OCI-LY1 (cell line): ENCODE measurements around the gene EXOC6B.

Source experiments
- H2AFZ ChIP-seq: fragments of 200-600 bp; sonication (generic), shearing (Covaris generic); 2 replicates; pipeline ENCODE4 v1.6.0; 2014; ENCODE audit warnings: antibody characterized with exemption, mild to moderate bottlenecking, low read length
- H3F3A ChIP-seq: fragments of 200-600 bp; sonication (generic), shearing (Covaris generic); 2 replicates; pipeline ENCODE4 v1.6.0; 2014; ENCODE audit warnings: mild to moderate bottlenecking, antibody characterized with exemption, low read length, moderate library complexity; ENCODE audit not compliant: insufficient read depth
- H3K27ac ChIP-seq: fragments of 200-600 bp; sonication (generic); 2 replicates; pipeline ENCODE4 v1.5.1; 2014; ENCODE audit warnings: low read length, mixed run types, mild to moderate bottlenecking, low read depth; ENCODE audit not compliant: poor library complexity, severe bottlenecking
- H3K27me3 ChIP-seq: fragments of 200-600 bp; sonication (generic); 2 replicates; pipeline ENCODE4 v1.6.0; 2014; ENCODE audit warnings: antibody characterized with exemption, mild to moderate bottlenecking, low read length, moderate library complexity; ENCODE audit not compliant: insufficient read depth
- H3K36me3 ChIP-seq: fragments of 200-600 bp; sonication (generic); 2 replicates; pipeline ENCODE4 v1.6.1; 2014; ENCODE audit warnings: mild to moderate bottlenecking, antibody characterized with exemption, low read length, moderate library complexity, mixed read lengths; ENCODE audit not compliant: insufficient read depth
- H3K4me1 ChIP-seq: fragments of 200-600 bp; sonication (generic); 2 replicates; pipeline ENCODE4 v1.5.1; 2014; ENCODE audit warnings: mild to moderate bottlenecking, low read length, moderate library complexity; ENCODE audit not compliant: insufficient read depth, severe bottlenecking
- H3K4me2 ChIP-seq: fragments of 200-600 bp; sonication (generic), shearing (Covaris generic); 2 replicates; pipeline ENCODE4 v1.6.1; 2014; ENCODE audit warnings: low read length
- H3K4me3 ChIP-seq: fragments of 200-600 bp; sonication (generic); 2 replicates; pipeline ENCODE4 v1.5.1; 2014; ENCODE audit warnings: low read length, low read depth, mild to moderate bottlenecking, mixed read lengths; ENCODE audit not compliant: poor library complexity, severe bottlenecking
- H3K79me2 ChIP-seq: fragments of 200-600 bp; shearing (Covaris generic); 2 replicates; pipeline ENCODE4 v1.6.1; 2016; ENCODE audit warnings: mixed run types, low read length, mixed read lengths; ENCODE audit not compliant: insufficient read depth
- H3K9ac ChIP-seq: fragments of 200-600 bp; sonication (generic), shearing (Covaris generic); 2 replicates; pipeline ENCODE4 v1.6.1; 2014; ENCODE audit warnings: mild to moderate bottlenecking, low read length, mixed read lengths
- H3K9me2 ChIP-seq: fragments of 200-600 bp; sonication (generic), shearing (Covaris generic); 2 replicates; pipeline ENCODE4 v1.6.1; 2014; ENCODE audit warnings: low read depth, mild to moderate bottlenecking, low read length, mixed read lengths
- H3K9me3 ChIP-seq: fragments of 200-600 bp; shearing (Covaris generic); 2 replicates; pipeline ENCODE4 v1.6.1; 2014; ENCODE audit warnings: low read length, mixed read lengths
- H4K20me1 ChIP-seq: fragments of 200-600 bp; sonication (generic), shearing (Covaris generic); 2 replicates; pipeline ENCODE4 v1.6.0; 2016; ENCODE audit warnings: mild to moderate bottlenecking, low read length; ENCODE audit not compliant: insufficient read depth
- CTCF ChIP-seq: fragments of 200-600 bp; sonication (generic), shearing (Covaris generic); IDR thresholded peaks from 2 replicates; pipeline ENCODE4 v1.5.1; 2017; ENCODE audit warnings: mild to moderate bottlenecking, antibody characterized with exemption, low read length, moderate library complexity, mixed read lengths
- EZH2 ChIP-seq: fragments of 200-600 bp; sonication (generic), shearing (Covaris generic); IDR thresholded peaks from 2 replicates; pipeline ENCODE4 v1.8.0; 2017; ENCODE audit warnings: borderline replicate concordance, mixed run types, mild to moderate bottlenecking, antibody characterized with exemption, low read length, moderate library complexity, mixed read lengths

EXOC6B gene

GRCh38 chr2:72261076-72261475 is 564.8 kb downstream of the EXOC6B start:
- no peaks in the 10 kb centered on the region for H3K9me2 ChIP-seq
- no peaks in the 10 kb centered on the region for H3F3A ChIP-seq
- no peaks in the 10 kb centered on the region for H3K4me1 ChIP-seq
- H3K4me3 ChIP-seq = no peak overlapping the region
- H3K79me2 ChIP-seq = no peaks in the 10 kb centered on the region
- H3K27ac ChIP-seq = no peak overlapping the region
- H2AFZ ChIP-seq = no peak overlapping the region
- no peaks in the 10 kb centered on the region for H3K9me3 ChIP-seq
- H3K9ac ChIP-seq = no peak overlapping the region
- no peak overlapping the region for H3K4me2 ChIP-seq
- H3K27me3 ChIP-seq = no peaks in the 10 kb centered on the region
- TF ChIP-seq CTCF (no peak), EZH2 (no peak)
- H4K20me1 ChIP-seq = no peaks in the 10 kb centered on the region
- no peaks in the 10 kb centered on the region for H3K36me3 ChIP-seq

- no peaks in the 10 kb centered on the region for H3K9me3 ChIP-seq
- no peaks in the 10 kb centered on the region for H3K79me2 ChIP-seq
- no peak overlapping the region for H3K27ac ChIP-seq
- TF ChIP-seq EZH2 = no peak
- no peak for TF ChIP-seq CTCF
- H4K20me1 ChIP-seq = no peaks in the 10 kb centered on the region
- H3K9ac ChIP-seq = no peak overlapping the region
- no peaks in the 10 kb centered on the region for H3K4me1 ChIP-seq
- no peaks in the 10 kb centered on the region for H3K36me3 ChIP-seq
- H2AFZ ChIP-seq = no peak overlapping the region
- no peak overlapping the region for H3K4me2 ChIP-seq
- H3F3A ChIP-seq = no peaks in the 10 kb centered on the region
- H3K4me3 ChIP-seq = no peak overlapping the region
- no peaks in the 10 kb centered on the region for H3K9me2 ChIP-seq
- H3K27me3 ChIP-seq = no peaks in the 10 kb centered on the region; the same call in 1 of the 2 replicates
Observed at GRCh38 chr2:72255540-72255939, 570.3 kb downstream of the EXOC6B start.

GRCh38 chr2:72254831-72255451 is 570.9 kb downstream of the EXOC6B start:
- Histone ChIP-seq H3K4me2 (no peak overlapping the region), H3K36me3 (no peaks in the 10 kb centered on the region), H3K9me2 (no peaks in the 10 kb centered on the region), H3K9me3 (no peaks in the 10 kb centered on the region), H3K4me1 (no peaks in the 10 kb centered on the region), H2AFZ (no peak overlapping the region), H3K79me2 (no peaks in the 10 kb centered on the region), H3K27ac (no peak overlapping the region), H3K27me3 (no peaks in the 10 kb centered on the region; the same call in 1 of the 2 replicates), H3K9ac (no peak overlapping the region), H3K4me3 (no peak overlapping the region), H3F3A (no peaks in the 10 kb centered on the region), H4K20me1 (no peaks in the 10 kb centered on the region)
- TF ChIP-seq EZH2 (no peak), CTCF (no peak)
